H9 (cell line): ENCODE measurements around the gene ARHGAP15. TPM values are rescaled to one million over a fixed set of nuclear protein-coding genes. Genes with fewer than 3 reads are reported as not detected.

Experiments used
- DNase-seq: peaks from one replicate; pipeline ENCODE4 v3.0.0-alpha.2; 2017
- H2AFZ ChIP-seq: one replicate; pipeline ENCODE4 v1.6.1; 2013; ENCODE audit warnings: mild to moderate bottlenecking, low read length, control low read depth, moderate library complexity
- H2AK5ac ChIP-seq: 2 replicates; pipeline ENCODE4 v1.6.1; 2013; ENCODE audit warnings: low read length, control low read depth, mixed read lengths; ENCODE audit not compliant: insufficient read length
- H2BK120ac ChIP-seq: one replicate; pipeline ENCODE4 v1.6.1; 2013; ENCODE audit warnings: low read depth, mild to moderate bottlenecking, low read length, control low read depth, inconsistent platforms; ENCODE audit not compliant: poor library complexity, severe bottlenecking
- H2BK12ac ChIP-seq: 2 replicates; pipeline ENCODE4 v1.6.1; 2013; ENCODE audit warnings: low read length, control low read depth, mixed read lengths, low read depth; ENCODE audit not compliant: insufficient read length
- H2BK15ac ChIP-seq: 2 replicates; pipeline ENCODE4 v1.6.1; 2013; ENCODE audit warnings: low read depth, low read length, control low read depth
- H2BK20ac ChIP-seq: one replicate; pipeline ENCODE4 v1.6.1; 2013; ENCODE audit warnings: low read depth, mild to moderate bottlenecking, low read length, control low read depth, inconsistent platforms; ENCODE audit not compliant: poor library complexity, severe bottlenecking
- H2BK5ac ChIP-seq: 2 replicates; pipeline ENCODE4 v1.6.1; 2013; ENCODE audit warnings: low read length, control low read depth, mixed read lengths; ENCODE audit not compliant: insufficient read length
- H3K14ac ChIP-seq: 2 replicates; pipeline ENCODE4 v1.6.1; 2013; ENCODE audit warnings: low read length, control low read depth; ENCODE audit not compliant: insufficient read depth
- H3K18ac ChIP-seq: 2 replicates; pipeline ENCODE4 v1.6.1; 2013; ENCODE audit warnings: low read depth, mild to moderate bottlenecking, mixed read lengths, low read length, control low read depth; ENCODE audit not compliant: insufficient read length
- H3K23ac ChIP-seq: 2 replicates; pipeline ENCODE4 v1.6.1; 2013; ENCODE audit warnings: low read length, control low read depth, mixed read lengths, low read depth; ENCODE audit not compliant: insufficient read length
- H3K23me2 ChIP-seq: 2 replicates; pipeline ENCODE4 v1.6.1; 2013; ENCODE audit warnings: low read depth, mild to moderate bottlenecking, mixed read lengths, low read length, control low read depth; ENCODE audit not compliant: insufficient read length, poor library complexity, severe bottlenecking
- H3K27ac ChIP-seq: 2 replicates; pipeline ENCODE4 v1.5.1; 2013; ENCODE audit warnings: low read length, control low read depth, mixed read lengths, low read depth; ENCODE audit not compliant: insufficient read length
- H3K27me3 ChIP-seq: 2 replicates; pipeline ENCODE4 v1.6.1; 2013; ENCODE audit warnings: low read length, control low read depth, inconsistent platforms; ENCODE audit not compliant: insufficient read depth
- H3K4ac ChIP-seq: 2 replicates; pipeline ENCODE4 v1.6.1; 2013; ENCODE audit warnings: low read depth, mild to moderate bottlenecking, control low read depth, inconsistent platforms, low read length, moderate library complexity
- H3K4me1 ChIP-seq: 2 replicates; pipeline ENCODE4 v1.6.1; 2013; ENCODE audit warnings: low read length, control low read depth, inconsistent platforms; ENCODE audit not compliant: insufficient read depth
- H3K4me2 ChIP-seq: 2 replicates; pipeline ENCODE4 v1.6.1; 2013; ENCODE audit warnings: low read length, control low read depth, mixed read lengths; ENCODE audit not compliant: insufficient read length, insufficient read depth
- H3K56ac ChIP-seq: 2 replicates; pipeline ENCODE4 v1.6.1; 2013; ENCODE audit warnings: low read depth, mild to moderate bottlenecking, mixed read lengths, low read length, control low read depth; ENCODE audit not compliant: insufficient read length
- H3K79me1 ChIP-seq: 2 replicates; pipeline ENCODE4 v1.6.1; 2013; ENCODE audit warnings: low read depth, mild to moderate bottlenecking, moderate library complexity, low read length, control low read depth, inconsistent platforms; ENCODE audit not compliant: insufficient read depth, poor library complexity, severe bottlenecking
- H3K79me2 ChIP-seq: 2 replicates; pipeline ENCODE4 v1.6.1; 2013; ENCODE audit warnings: low read length, control low read depth, inconsistent platforms; ENCODE audit not compliant: insufficient read depth
- H3K9ac ChIP-seq: 2 replicates; pipeline ENCODE4 v1.6.1; 2013; ENCODE audit warnings: low read length, control low read depth, mixed read lengths; ENCODE audit not compliant: insufficient read length; ENCODE audit errors: extremely low read depth
- H3K9me3 ChIP-seq: one replicate; pipeline ENCODE4 v1.6.1; 2013; ENCODE audit warnings: low read depth, low read length, inconsistent platforms; ENCODE audit not compliant: control insufficient read depth
- H3T11ph ChIP-seq: one replicate; pipeline ENCODE4 v1.6.1; 2013; ENCODE audit warnings: mild to moderate bottlenecking, low read length, control low read depth, inconsistent platforms
- H4K20me1 ChIP-seq: one replicate; pipeline ENCODE4 v1.6.1; 2013; ENCODE audit not compliant: control insufficient read depth, insufficient read length, insufficient read depth
- H4K5ac ChIP-seq: 2 replicates; pipeline ENCODE4 v1.6.1; 2013; ENCODE audit warnings: low read depth, mild to moderate bottlenecking, mixed read lengths, low read length, control low read depth; ENCODE audit not compliant: insufficient read length
- H4K8ac ChIP-seq: replicated peaks from 2 replicates; pipeline ENCODE4 v1.6.1; 2013; ENCODE audit warnings: low read length, control low read depth, mixed read lengths, low read depth; ENCODE audit not compliant: insufficient read length
- H4K91ac ChIP-seq: 2 replicates; pipeline ENCODE4 v1.6.1; 2013; ENCODE audit warnings: low read depth, mild to moderate bottlenecking, moderate library complexity, mixed read lengths, low read length, control low read depth; ENCODE audit not compliant: insufficient read length
- H3K27ac Mint-ChIP-seq, 3 experiments: 2 replicates in 2 of 3; 3 replicates in 1 of 3; pipeline ENCODE4 v1.8.0; 2020 to 2021; ENCODE audit warnings: mixed read lengths in 3 of 3, mild to moderate bottlenecking in 1 of 3, moderate library complexity in 1 of 3
- H3K27me3 Mint-ChIP-seq: 2 replicates; pipeline ENCODE4 v1.8.0; 2021; ENCODE audit warnings: low read depth, mild to moderate bottlenecking, moderate library complexity, mixed read lengths
- H3K36me3 Mint-ChIP-seq, 3 experiments: 2 replicates in 2 of 3; 3 replicates in 1 of 3; pipeline ENCODE4 v1.8.0; 2020 to 2021; ENCODE audit warnings: low read depth in 3 of 3, mixed read lengths in 3 of 3; ENCODE audit not compliant: insufficient read depth in 1 of 3
- H3K4me1 Mint-ChIP-seq, 2 experiments: 2 replicates each; pipeline ENCODE4 v1.8.0; 2020; ENCODE audit warnings: mixed read lengths in 2 of 2
- H3K4me3 Mint-ChIP-seq, 2 experiments: 2 replicates in 1 of 2; 3 replicates in 1 of 2; pipeline ENCODE4 v1.8.0; 2020 to 2021; ENCODE audit warnings: mild to moderate bottlenecking in 2 of 2, mixed read lengths in 2 of 2, moderate library complexity in 1 of 2
- H3K9me3 Mint-ChIP-seq, 2 experiments: 2 replicates in 1 of 2; 3 replicates in 1 of 2; pipeline ENCODE4 v1.8.0; 2020; ENCODE audit warnings: mild to moderate bottlenecking in 2 of 2, mixed read lengths in 2 of 2, moderate library complexity in 1 of 2
- WGBS: extraction: QIAGEN DNeasy Blood & Tissue Kit; methylation state at CpG from one replicate; pipeline ENCODE4 v1.1.7; 2013; ENCODE audit warnings: missing lambda C conversion rate, low lambda C conversion rate, mixed read lengths; ENCODE audit not compliant: insufficient read length; ENCODE audit errors: extremely low coverage; 5-methylcytosine and 5-hydroxymethylcytosine counted together
- total RNA-seq: library from RNA; stranded (reverse); gene quantifications from 2 replicates; pipeline ENCODE4 v1.2.1, GENCODE V29; 2021
- TF ChIP-seq, protein P1 (sequence below): fragments of 200-600 bp; sonication (generic); conservative IDR thresholded peaks from 3 replicates; pipeline ENCODE4 v1.8.0; 2021; ENCODE audit warnings: antibody characterized with exemption, mild to moderate bottlenecking

The ARHGAP15 gene
- total RNA-seq, 1 experiment from 2014 or later: not detected

DNA sequence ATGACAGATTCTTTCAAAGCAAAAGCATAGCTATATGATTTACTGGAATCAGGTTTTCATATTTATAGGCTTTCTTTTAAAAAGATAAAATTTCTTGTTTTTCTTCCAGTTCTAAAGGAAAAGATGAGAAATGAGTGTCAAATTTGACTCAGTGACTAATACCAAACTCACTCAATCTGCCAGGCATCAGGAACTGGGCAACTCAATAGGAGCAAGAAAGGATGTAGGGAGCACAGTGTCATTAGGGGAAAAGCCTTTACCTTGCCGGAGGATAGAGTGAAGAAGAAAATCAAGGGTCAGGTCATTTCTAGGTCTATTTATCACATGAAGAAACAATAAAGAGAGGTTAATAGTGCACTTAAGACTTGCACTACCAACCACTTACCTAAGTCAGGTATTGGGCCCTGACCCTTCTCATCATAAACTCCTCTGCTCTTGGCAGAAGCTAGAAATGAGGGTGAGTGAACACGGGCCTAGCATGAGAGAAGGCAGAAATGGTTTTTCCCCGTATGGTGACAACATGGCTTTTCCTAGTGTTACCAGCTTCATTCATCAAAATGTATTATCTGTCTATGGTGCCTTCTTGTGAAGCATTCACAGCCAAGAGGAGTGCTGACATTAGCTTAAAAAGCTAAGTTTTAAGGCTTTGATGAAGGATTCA is 151.0 kb downstream of the ARHGAP15 start:
- no peak overlapping the region for H3K9ac ChIP-seq
- no peaks in the 10 kb centered on the region for H3K27me3 ChIP-seq
- no peak overlapping the region for H2BK15ac ChIP-seq
- no CpG with 5 or more reads among the region's 3 CpGs for WGBS
- no peak overlapping the region for H2BK5ac ChIP-seq
- H4K91ac ChIP-seq: no peak overlapping the region
- no peak overlapping the region for H3K4me3 Mint-ChIP-seq
- no peak overlapping the region for H3K56ac ChIP-seq
- H3K9me3 ChIP-seq: no peaks in the 10 kb centered on the region
- no peaks in the 10 kb centered on the region for H3K23me2 ChIP-seq
- H3K27ac ChIP-seq: no peak overlapping the region
- no peak overlapping the region for H3K27ac Mint-ChIP-seq
- no peak overlapping the region for H2AFZ ChIP-seq
- H3K79me2 ChIP-seq: no peaks in the 10 kb centered on the region
- no peaks in the 10 kb centered on the region for H3K79me1 ChIP-seq
- no peaks in the 10 kb centered on the region for H3K4me1 ChIP-seq
- H2BK20ac ChIP-seq: no peak overlapping the region
- H4K20me1 ChIP-seq: no peaks in the 10 kb centered on the region
- H3K4ac ChIP-seq: no peak overlapping the region
- H2BK12ac ChIP-seq: no peak overlapping the region
- no peaks in the 10 kb centered on the region for H3K36me3 Mint-ChIP-seq
- H3K4me2 ChIP-seq: no peak overlapping the region
- TF ChIP-seq, protein P1, sequence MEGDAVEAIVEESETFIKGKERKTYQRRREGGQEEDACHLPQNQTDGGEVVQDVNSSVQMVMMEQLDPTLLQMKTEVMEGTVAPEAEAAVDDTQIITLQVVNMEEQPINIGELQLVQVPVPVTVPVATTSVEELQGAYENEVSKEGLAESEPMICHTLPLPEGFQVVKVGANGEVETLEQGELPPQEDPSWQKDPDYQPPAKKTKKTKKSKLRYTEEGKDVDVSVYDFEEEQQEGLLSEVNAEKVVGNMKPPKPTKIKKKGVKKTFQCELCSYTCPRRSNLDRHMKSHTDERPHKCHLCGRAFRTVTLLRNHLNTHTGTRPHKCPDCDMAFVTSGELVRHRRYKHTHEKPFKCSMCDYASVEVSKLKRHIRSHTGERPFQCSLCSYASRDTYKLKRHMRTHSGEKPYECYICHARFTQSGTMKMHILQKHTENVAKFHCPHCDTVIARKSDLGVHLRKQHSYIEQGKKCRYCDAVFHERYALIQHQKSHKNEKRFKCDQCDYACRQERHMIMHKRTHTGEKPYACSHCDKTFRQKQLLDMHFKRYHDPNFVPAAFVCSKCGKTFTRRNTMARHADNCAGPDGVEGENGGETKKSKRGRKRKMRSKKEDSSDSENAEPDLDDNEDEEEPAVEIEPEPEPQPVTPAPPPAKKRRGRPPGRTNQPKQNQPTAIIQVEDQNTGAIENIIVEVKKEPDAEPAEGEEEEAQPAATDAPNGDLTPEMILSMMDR: no peak
- H3K14ac ChIP-seq: no peak overlapping the region
- no peaks in the 10 kb centered on the region; a peak in 1 of 5 replicates for H3K9me3 Mint-ChIP-seq
- H4K5ac ChIP-seq: no peak overlapping the region
- H3K18ac ChIP-seq: no peak overlapping the region
- DNase-seq: no peak
- H3K27me3 Mint-ChIP-seq: no peaks in the 10 kb centered on the region
- no peak overlapping the region for H3T11ph ChIP-seq
- no peak overlapping the region for H3K23ac ChIP-seq
- no peak overlapping the region for H4K8ac ChIP-seq
- H2BK120ac ChIP-seq: no peak overlapping the region
- no peak overlapping the region for H2AK5ac ChIP-seq
- no peaks in the 10 kb centered on the region for H3K4me1 Mint-ChIP-seq
